Type B pancreatic cell (in vitro differentiated cells): ENCODE data around the gene SHC1. TPM values are rescaled to one million over a fixed set of nuclear protein-coding genes. Genes with fewer than 3 reads are reported as not detected.

Experiments used
- DNase-seq: peaks from one replicate; pipeline ENCODE4 v3.0.0; 2021; ENCODE audit warnings: mixed read lengths; ENCODE audit not compliant: unreplicated experiment; ENCODE audit errors: extremely low spot score
- H3K27ac Mint-ChIP-seq: 2 replicates; pipeline ENCODE4 v1.8.0; 2021; ENCODE audit warnings: mild to moderate bottlenecking, mixed read lengths
- H3K27me3 Mint-ChIP-seq: 2 replicates; pipeline ENCODE4 v1.8.0; 2021; ENCODE audit warnings: mixed read lengths
- H3K36me3 Mint-ChIP-seq: 2 replicates; pipeline ENCODE4 v1.8.0; 2021; ENCODE audit warnings: mixed read lengths
- H3K4me1 Mint-ChIP-seq: one replicate; pipeline ENCODE4 v1.8.0; 2021; ENCODE audit warnings: mixed read lengths; ENCODE audit not compliant: unreplicated experiment
- H3K4me3 Mint-ChIP-seq: 2 replicates; pipeline ENCODE4 v1.8.0; 2021; ENCODE audit warnings: mild to moderate bottlenecking, mixed read lengths
- H3K9me3 Mint-ChIP-seq: 2 replicates; pipeline ENCODE4 v1.8.0; 2021; ENCODE audit warnings: mixed read lengths
- CTCF ChIP-seq: fragments of 200-600 bp; sonication (generic); conservative IDR thresholded peaks from 2 replicates; pipeline ENCODE4 v1.5.0; 2021; ENCODE audit warnings: antibody characterized with exemption, mild to moderate bottlenecking
- total RNA-seq: library from RNA; stranded (reverse); gene quantifications from 2 replicates; pipeline ENCODE4 v1.2.1, GENCODE V29; 2021; ENCODE audit warnings: low replicate concordance

SHC1 gene
- total RNA-seq, 1 donor from 2014 or later, result 87.8 TPM

DNA sequence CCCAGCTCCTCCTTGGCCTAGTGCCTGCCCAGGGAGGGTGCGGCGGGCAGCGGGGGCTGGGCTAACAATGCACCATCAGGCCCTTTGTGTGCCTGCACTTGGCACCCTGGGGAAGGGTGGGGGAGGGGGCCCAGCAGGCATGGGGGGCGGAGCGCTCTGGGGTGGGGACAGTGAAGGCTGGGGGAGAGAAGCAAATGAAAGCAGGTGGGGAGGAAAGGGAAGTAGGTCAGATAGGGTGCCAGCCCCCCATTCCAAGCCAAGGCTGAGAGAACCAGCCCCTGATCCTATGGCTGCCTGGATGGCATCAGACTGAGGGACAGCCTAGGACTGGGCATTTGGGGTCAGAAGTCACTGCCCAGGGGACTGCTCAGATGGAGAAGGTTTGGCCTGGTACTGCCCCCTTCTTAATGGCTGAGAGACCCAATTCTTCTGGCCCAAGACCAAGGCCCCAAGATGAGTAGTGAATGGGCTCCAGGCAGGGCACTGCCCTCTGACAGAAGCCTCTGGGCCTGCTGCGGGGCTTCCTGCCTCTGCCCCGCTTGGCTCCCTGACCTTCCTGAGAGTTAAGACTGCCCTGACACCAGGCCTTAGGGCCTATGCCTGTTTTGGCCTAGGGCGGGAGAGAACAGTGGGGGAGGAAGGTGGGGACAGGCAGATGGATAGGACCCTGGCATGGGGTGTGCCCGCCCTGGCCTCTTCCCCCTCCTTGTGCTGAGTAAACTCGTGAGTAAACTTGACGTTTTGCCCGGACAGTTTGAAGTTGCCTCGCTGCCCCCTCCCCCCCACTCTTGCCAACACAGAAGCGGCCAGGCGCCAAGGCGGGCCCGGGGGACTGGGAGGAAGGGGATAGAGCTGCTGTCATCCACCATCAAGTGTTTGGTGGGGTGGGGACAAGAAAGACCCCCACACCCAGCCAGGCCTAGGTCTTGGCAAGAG, 34.8 kb upstream of the SHC1 start:
- Mint-ChIP-seq H3K27me3 (no peaks in the 10 kb centered on the region), H3K27ac (no peak overlapping the region), H3K9me3 (no peaks in the 10 kb centered on the region), H3K4me3 (peak overlapping the region; percentile 55), H3K36me3 (no peaks in the 10 kb centered on the region), H3K4me1 (peaks cover 21% of the 10 kb centered on the region)
- TF ChIP-seq CTCF, result no peak
- DNase-seq, result no peak

DNA sequence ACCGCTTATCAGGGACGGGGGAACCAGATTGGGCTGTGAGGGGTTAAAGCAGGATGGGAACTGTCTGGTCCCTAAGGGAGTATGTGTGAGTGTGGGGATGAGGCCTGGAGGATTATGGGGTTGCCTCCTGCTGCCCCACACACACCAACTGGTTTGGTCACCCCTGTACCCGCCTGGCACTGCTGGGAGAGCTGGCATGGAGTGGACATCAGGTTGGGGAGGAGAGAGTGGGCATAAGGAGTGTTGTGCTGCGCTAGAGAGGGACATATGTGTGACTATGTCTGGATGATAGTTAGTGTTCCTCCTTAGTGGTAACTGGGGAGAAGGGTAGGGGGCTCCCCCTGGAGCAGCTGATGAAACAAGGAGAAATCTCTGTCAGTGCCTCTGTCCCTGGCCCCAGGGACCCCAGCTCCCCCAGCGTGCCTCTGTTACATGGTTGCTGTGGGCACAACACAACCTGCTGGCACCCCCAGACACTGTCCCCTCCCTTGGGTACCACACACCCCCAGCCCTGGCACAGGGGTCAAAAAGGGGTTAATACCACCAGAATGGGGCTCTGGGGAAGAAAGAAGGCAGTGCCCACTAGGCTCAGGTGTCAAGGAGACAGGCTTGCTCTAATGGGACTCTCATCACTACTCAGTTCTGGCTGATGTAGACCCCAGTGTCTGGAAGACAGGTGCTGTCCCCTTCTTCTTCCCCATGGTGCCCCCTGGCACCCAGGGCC, 34.0 kb upstream of the SHC1 start:
- peak overlapping the region; percentile 87 for H3K27ac Mint-ChIP-seq
- no peaks in the 10 kb centered on the region for H3K36me3 Mint-ChIP-seq
- no peaks in the 10 kb centered on the region for H3K9me3 Mint-ChIP-seq
- H3K4me1 Mint-ChIP-seq, result peaks cover 16% of the 10 kb centered on the region
- H3K27me3 Mint-ChIP-seq, result no peaks in the 10 kb centered on the region
- H3K4me3 Mint-ChIP-seq, result peak overlapping the region; percentile 89
- no peak for TF ChIP-seq CTCF
- no peak for DNase-seq

DNA sequence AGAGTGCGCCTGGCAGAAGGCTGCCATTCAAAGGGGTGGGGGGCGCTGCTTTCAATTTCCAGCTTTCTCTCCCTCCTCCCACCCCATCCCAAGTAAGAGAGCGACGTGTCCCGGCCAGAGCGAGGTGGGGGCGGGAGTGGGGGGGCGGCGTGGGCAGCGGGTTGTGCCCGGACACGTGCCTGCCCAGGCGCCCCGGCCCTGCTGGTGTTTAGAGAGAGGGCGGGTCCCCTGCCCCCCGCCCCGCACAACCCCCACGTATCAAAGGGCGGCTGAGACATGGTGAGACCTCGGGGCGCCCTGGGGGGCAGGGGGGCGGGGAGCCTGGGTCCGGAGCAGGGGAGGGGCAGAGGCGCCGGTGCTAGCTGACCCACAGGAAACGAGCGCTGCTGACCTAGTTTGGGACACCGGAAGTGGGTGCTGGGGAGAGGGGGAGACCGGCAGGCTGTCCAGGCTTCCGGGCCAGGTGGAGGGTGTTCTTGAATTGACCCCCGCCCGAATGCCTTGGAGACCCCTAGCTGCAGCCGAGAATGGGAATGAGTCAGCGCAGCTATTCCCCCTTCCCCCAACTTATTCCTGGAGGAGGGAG, 33.3 kb upstream of the SHC1 start:
- DNase-seq, result no peak
- H3K36me3 Mint-ChIP-seq, result no peaks in the 10 kb centered on the region
- no peaks in the 10 kb centered on the region for H3K27me3 Mint-ChIP-seq
- peak overlapping the region; percentile 92 for H3K27ac Mint-ChIP-seq
- peak overlapping the region; percentile 96 for H3K4me3 Mint-ChIP-seq
- no peaks in the 10 kb centered on the region for H3K9me3 Mint-ChIP-seq
- no peak for TF ChIP-seq CTCF
- peaks cover 20% of the 10 kb centered on the region for H3K4me1 Mint-ChIP-seq

GRCh38 chr1:155003227-155003765, 32.7 kb upstream of the SHC1 start:
- peak overlapping the region; percentile 96 for H3K4me3 Mint-ChIP-seq
- H3K27me3 Mint-ChIP-seq, result no peaks in the 10 kb centered on the region
- H3K27ac Mint-ChIP-seq, result peak overlapping the region; percentile 92
- no peaks in the 10 kb centered on the region for H3K9me3 Mint-ChIP-seq
- TF ChIP-seq CTCF, result no peak
- peaks cover 22% of the 10 kb centered on the region for H3K4me1 Mint-ChIP-seq
- DNase-seq, result no peak
- H3K36me3 Mint-ChIP-seq, result no peaks in the 10 kb centered on the region

GRCh38 chr1:155002464-155003226, 32.1 kb upstream of the SHC1 start, which contains the start of gene ZBTB7B:
Gene ZBTB7B, plus strand, starts transcription at chr1:155002802. Its CDS starts 11,859 bp downstream, at chr1:155014661.
- Mint-ChIP-seq H3K4me1 (peaks cover 29% of the 10 kb centered on the region), H3K27me3 (no peaks in the 10 kb centered on the region), H3K9me3 (no peaks in the 10 kb centered on the region), H3K4me3 (peak within 1 kb of the TSS; percentile 96), H3K27ac (peak within 1 kb of the TSS; percentile 98), H3K36me3 (no peaks in the 10 kb centered on the region)
- DNase-seq, result no peak
- no peak for TF ChIP-seq CTCF
